HG02588 (cell line): ENCODE measurements around the gene EID3.

Experiments
- ATAC-seq: cut with Tn5 transposase; IDR thresholded peaks from one replicate; pipeline ENCODE4 v1.9.1; 2021; ENCODE audit warnings: mild to moderate bottlenecking, moderate library complexity; ENCODE audit not compliant: unreplicated experiment

The EID3 gene

GRCh38 chr12:104353012-104353981, 49.8 kb downstream of the EID3 start:
- no peak for ATAC-seq

GRCh38 chr12:104354167-104354867, 50.8 kb downstream of the EID3 start:
- ATAC-seq, result no peak
